Retinal pigment epithelial cell (primary cell): ENCODE measurements around the gene NT5C2.

Source experiments
- DNase-seq: peaks from one replicate; pipeline ENCODE4 v3.0.0-alpha.2; 2010; ENCODE audit warnings: low read depth
- H3K4me3 ChIP-seq: 2 replicates; pipeline ENCODE4 v1.5.1; 2011; ENCODE audit warnings: mild to moderate bottlenecking, low read length, control low read depth, moderate library complexity
- CTCF ChIP-seq: conservative IDR thresholded peaks from 2 replicates; pipeline ENCODE4 v1.5.1; 2011; ENCODE audit warnings: low read depth, low read length, control low read depth, inconsistent platforms

The NT5C2 gene

GRCh38 chr10:103079946-103080345 is 113.1 kb downstream of the NT5C2 start:
- no peak for TF ChIP-seq CTCF
- H3K4me3 ChIP-seq: no peak overlapping the region
- DNase-seq: no peak

GRCh38 chr10:103079100-103079499 is 114.0 kb downstream of the NT5C2 start:
- no peak overlapping the region for H3K4me3 ChIP-seq
- TF ChIP-seq CTCF: no peak
- no peak for DNase-seq

- DNase-seq: no peak
- no peak for TF ChIP-seq CTCF
These were observed 114.4 kb downstream of the NT5C2 start for GRCh38 chr10:103078676-103079075.

GRCh38 chr10:103078309-103078615 is 114.8 kb downstream of the NT5C2 start:
- no peak overlapping the region for H3K4me3 ChIP-seq
- TF ChIP-seq CTCF: no peak
- DNase-seq: no peak

More at GRCh38 chr10:103078676-103079075, 114.4 kb downstream of the NT5C2 start:
- no peak overlapping the region for H3K4me3 ChIP-seq

- no peak for TF ChIP-seq CTCF
- no peak overlapping the region for H3K4me3 ChIP-seq
- DNase-seq: no peak
These were observed 115.4 kb downstream of the NT5C2 start for GRCh38 chr10:103077491-103078308.

GRCh38 chr10:103077020-103077419 is 116.1 kb downstream of the NT5C2 start:
- TF ChIP-seq CTCF: no peak
- no peak for DNase-seq
- H3K4me3 ChIP-seq: no peak overlapping the region

GRCh38 chr10:103072891-103073290 is 120.2 kb downstream of the NT5C2 start:
- TF ChIP-seq CTCF: no peak
- no peak overlapping the region for H3K4me3 ChIP-seq
- DNase-seq: no peak
